Right lobe of liver (tissue), 6 donors: Measurements from ENCODE around the gene BCAR3. TPM values are rescaled to one million over a fixed set of nuclear protein-coding genes. Genes with fewer than 3 reads are reported as not detected.
"Not testable (repeated sequence)": the region's sequence is repeated elsewhere in the genome, so short reads cannot be mapped to it uniquely, and the experiment has no call there.

Experiments
- ATAC-seq, 4 donors: fragments of 200-7000 bp; cut with Tn5 transposase; one replicate each; pipeline ENCODE4 v1.9.1; 2020; ENCODE audit warnings: mild to moderate bottlenecking in 4 of 4, moderate library complexity in 4 of 4
- DNase-seq, 3 donors: peaks; one replicate each; pipeline ENCODE4 v3.0.0-alpha.2; 2020
- H3K27ac ChIP-seq, 3 donors: fragments of 200-600 bp; one replicate each; pipeline ENCODE4 v1.8.0; 2022
- H3K27me3 ChIP-seq, 2 donors: fragments of 200-600 bp; one replicate each; pipeline ENCODE4 v1.8.0; 2022
- H3K36me3 ChIP-seq, 4 donors: fragments of 200-600 bp; sonication (generic) in 1 of 4; one replicate each; pipeline versions ENCODE4 v1.5.1 to v1.8.0; 2017 to 2022; ENCODE audit warnings: control low read depth in 1 of 4
- H3K4me1 ChIP-seq, 4 donors: fragments of 200-600 bp; sonication (generic) in 1 of 4; one replicate each; pipeline versions ENCODE4 v1.5.1 to v1.8.0; 2017 to 2022; ENCODE audit warnings: control low read depth in 1 of 4
- H3K4me3 ChIP-seq, 3 donors: fragments of 200-600 bp; one replicate each; pipeline ENCODE4 v1.8.0; 2022
- H3K9me3 ChIP-seq, 4 donors: fragments of 200-600 bp; sonication (generic) in 1 of 4; one replicate each; pipeline versions ENCODE4 v1.5.1 to v1.8.0; 2017 to 2022; ENCODE audit warnings: control low read depth in 1 of 4
- CTCF ChIP-seq, 4 donors: fragments of 200-600 bp in 3 of 4; fragments of 450-650 bp in 1 of 4; IDR thresholded peaks; one replicate each; pipeline versions ENCODE4 v1.5.1 to v1.8.0; 2016 to 2022; ENCODE audit warnings: antibody characterized with exemption in 4 of 4, mild to moderate bottlenecking in 2 of 4
- POLR2A ChIP-seq: fragments of 450-650 bp; IDR thresholded peaks from one replicate; pipeline ENCODE4 v1.6.1; 2017; ENCODE audit warnings: antibody characterized with exemption, mild to moderate bottlenecking
- WGBS: methylation state at CpG from one replicate; pipeline ENCODE4 v1.1.6; 2018; ENCODE audit warnings: low coverage, low lambda C conversion rate; ENCODE audit not compliant: insufficient coverage; ENCODE audit errors: missing lambda C conversion rate; 5-methylcytosine and 5-hydroxymethylcytosine counted together
- intact Hi-C, 2 donors: fragments of 100-400 bp; cut with DNase I; formaldehyde crosslinking; loops; one replicate each; pipeline versions ENCODE4 v1.11.2 to v1.14.1; 2022
- total RNA-seq, 6 experiments: library from RNA; depleted of rRNA in 2 of 6; stranded (reverse); fragments of >200 nt in 2 of 6; fragmentation: NEBNext Ultra II Directional in 3 of 6; extraction: Animal tissue kit (Norgen Biotek cat#: 25700) in 3 of 6; gene quantifications; one replicate each; pipeline versions ENCODE4 v1.1.0 to v1.2.4, GENCODE V29; 2016 to 2023
- donor health status: DM: no; HTN: yes; CAD: no.
- donor health status: DM: no; HTN: no; CAD: no.
- donor health status: DM: no; HTN: no; CAD: no.
- donor health status: DM: no; HTN: yes; CAD: no.
- donor health status: DM: no; HTN: yes; CAD: no.

Gene BCAR3
- total RNA-seq, 6 experiments from 2014 or later: 7.6 to 19.8 (median 12.9) TPM

GRCh38 chr1:93675271-93675670 is 6.4 kb downstream of the BCAR3 start:
- TF ChIP-seq CTCF (IDR thresholded peaks at IDR 0.05) (no peak), POLR2A (no peak)

GRCh38 chr1:93674071-93674470 is 7.6 kb downstream of the BCAR3 start:
- intact Hi-C loops, H3K9me3 ChIP-seq, DNase-seq, H3K4me1 ChIP-seq, ATAC-seq, H3K27ac ChIP-seq, H3K4me3 ChIP-seq, H3K27me3 ChIP-seq, H3K36me3 ChIP-seq: not testable (repeated sequence)
- 76% methylated on average over 6 of the region's 6 CpGs for WGBS

More at GRCh38 chr1:93675271-93675670, 6.4 kb downstream of the BCAR3 start:
- ATAC-seq (peak in 1 of 4 donors; percentile 18), DNase-seq (no peak)
- no peaks in the 10 kb centered on the region for H3K9me3 ChIP-seq
- WGBS: 26% methylated on average over 3 of the region's 3 CpGs
- H3K4me1 ChIP-seq: peaks cover 0 to 8% (median 0%) of the 10 kb centered on the region in 4 donors
- intact Hi-C loops: no loop called here
- no peaks in the 10 kb centered on the region for H3K36me3 ChIP-seq
- no peak overlapping the region for H3K27ac ChIP-seq
- no peaks in the 10 kb centered on the region for H3K27me3 ChIP-seq
- no peak overlapping the region for H3K4me3 ChIP-seq

GRCh38 chr1:93673163-93673829 is 8.3 kb downstream of the BCAR3 start:
- DNase-seq: no peak
- 90% methylated on average over 2 of the region's 2 CpGs for WGBS
- H3K27ac ChIP-seq: no peak overlapping the region

GRCh38 chr1:93672477-93673162 is 9.0 kb downstream of the BCAR3 start:
- DNase-seq (no peak), ATAC-seq (peak in 2 of 4 donors; percentile 9 to 15)
- no peaks in the 10 kb centered on the region for H3K36me3 ChIP-seq
- no peak for TF ChIP-seq CTCF (IDR thresholded peaks at IDR 0.05)
- TF ChIP-seq POLR2A: no peak
- no peak overlapping the region for H3K4me3 ChIP-seq
- H3K9me3 ChIP-seq: no peaks in the 10 kb centered on the region
- no peak overlapping the region for H3K27ac ChIP-seq
- intact Hi-C loops: no loop called here
- 64% methylated on average over 3 of the region's 5 CpGs for WGBS
- no peaks in the 10 kb centered on the region for H3K27me3 ChIP-seq
- H3K4me1 ChIP-seq: peaks cover 0 to 8% (median 0%) of the 10 kb centered on the region in 4 donors

More at GRCh38 chr1:93673163-93673829, 8.3 kb downstream of the BCAR3 start:
- no peak for TF ChIP-seq CTCF (IDR thresholded peaks at IDR 0.05)
- TF ChIP-seq POLR2A: no peak
- ATAC-seq: peak; percentile 43 to 65 (median 56)
- no peaks in the 10 kb centered on the region for H3K27me3 ChIP-seq
- H3K4me3 ChIP-seq: no peak overlapping the region
- intact Hi-C loops: no loop called here
- H3K36me3 ChIP-seq: no peaks in the 10 kb centered on the region
- no peaks in the 10 kb centered on the region for H3K9me3 ChIP-seq
- H3K4me1 ChIP-seq: peaks cover 0 to 8% (median 0%) of the 10 kb centered on the region in 4 donors

GRCh38 chr1:93672069-93672468 is 9.6 kb downstream of the BCAR3 start:
- no peak for TF ChIP-seq CTCF (IDR thresholded peaks at IDR 0.05)
- no peak for TF ChIP-seq POLR2A
- WGBS: 8% methylated on average over 1 of the region's 1 CpG
- peak in 2 of 3 donors; percentile 68 to 72 for DNase-seq
- Histone ChIP-seq H3K4me1 (peaks cover 0 to 8% (median 0%) of the 10 kb centered on the region in 4 donors), H3K36me3 (no peaks in the 10 kb centered on the region), H3K4me3 (no peak overlapping the region), H3K27ac (no peak overlapping the region), H3K27me3 (no peaks in the 10 kb centered on the region), H3K9me3 (no peaks in the 10 kb centered on the region)
- peak; percentile 63 to 74 (median 70) for ATAC-seq
- intact Hi-C loops: no loop called here
